ENCODE results near the gene SHC4. TPM values are rescaled to one million over a fixed set of nuclear protein-coding genes. Genes with fewer than 3 reads are reported as not detected.

The SHC4 gene
- total RNA-seq, 1 donor from 2014 or later, result 2.1 TPM

DNA sequence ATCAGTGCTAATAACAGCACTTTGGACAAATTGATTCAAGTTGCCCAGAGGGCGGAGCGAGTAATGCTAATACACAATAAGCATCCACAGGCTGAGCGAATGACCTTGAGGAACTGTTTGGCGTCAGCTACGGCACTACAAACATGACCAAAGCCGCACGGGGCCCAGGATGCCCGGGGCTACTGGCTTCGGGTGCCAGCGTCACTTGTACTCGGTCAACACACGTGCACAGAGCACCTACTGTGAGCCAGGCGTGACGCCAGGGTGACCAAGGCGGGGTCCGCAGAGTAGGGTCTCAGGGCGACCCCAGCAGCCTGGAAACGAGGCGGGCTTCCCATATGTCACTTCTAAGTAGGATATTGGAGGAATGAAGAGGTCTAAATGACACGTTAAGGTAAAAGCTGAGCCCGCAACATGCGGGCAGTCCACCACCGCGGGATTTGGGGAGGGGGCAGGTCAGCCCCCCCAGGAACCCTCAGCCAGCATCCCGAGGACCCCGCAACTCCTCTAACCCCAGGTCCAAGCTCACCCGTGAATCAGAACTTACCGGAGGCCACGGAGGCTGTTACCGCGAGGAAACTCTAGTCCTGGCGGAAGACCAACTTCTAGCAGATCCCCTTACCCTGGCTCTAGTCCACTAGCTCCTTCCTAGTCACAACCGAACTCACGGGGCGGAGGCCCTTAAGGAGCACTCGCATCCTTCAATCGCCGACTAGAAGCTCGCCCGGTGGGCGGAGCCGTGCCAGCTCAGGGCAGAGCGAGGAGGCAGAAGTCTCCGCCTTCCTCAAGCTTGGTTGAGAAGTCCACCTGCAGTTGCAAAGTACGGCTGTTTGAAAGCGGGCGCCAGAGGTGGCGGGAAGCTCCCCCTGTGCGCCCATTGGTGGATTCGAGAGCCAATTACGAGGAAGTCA, 153.1 kb downstream of the SHC4 start, which contains the start of gene CEP152:
TSS of gene CEP152 (minus strand) at position 656 of the 911 bp plus-strand sequence. CDS start 5,420 bp downstream, outside the sequence.
- no peaks in the 10 kb centered on the region for H3K27me3 ChIP-seq (ENCODE audit: control insufficient read depth in 3 of 3, insufficient read depth in 3 of 3, low read length in 3 of 3)
- H3K4me1 ChIP-seq (ENCODE audit: control insufficient read depth in 3 of 3, insufficient read depth in 3 of 3, low read length in 3 of 3), result peaks cover 14 to 16% (median 14%) of the 10 kb centered on the region in 3 donors
- no peaks in the 10 kb centered on the region for H3K36me3 ChIP-seq (ENCODE audit: control insufficient read depth in 3 of 3, insufficient read depth in 3 of 3, low read length in 3 of 3)
- no peaks in the 10 kb centered on the region for H3K9me3 ChIP-seq (ENCODE audit: control insufficient read depth in 3 of 3, low read length in 3 of 3)
- peak within 1 kb of the TSS; percentile 70 to 91 (median 88) for H3K4me3 ChIP-seq (ENCODE audit: low read length in 3 of 3)
- peak within 1 kb of the TSS; percentile 69 to 77 (median 75) for H3K9ac ChIP-seq (ENCODE audit: low read depth in 1 of 3, low read length in 3 of 3)
- H3K27ac ChIP-seq (ENCODE audit: low read depth, low read length), result no peak within 1 kb of the TSS

DNA sequence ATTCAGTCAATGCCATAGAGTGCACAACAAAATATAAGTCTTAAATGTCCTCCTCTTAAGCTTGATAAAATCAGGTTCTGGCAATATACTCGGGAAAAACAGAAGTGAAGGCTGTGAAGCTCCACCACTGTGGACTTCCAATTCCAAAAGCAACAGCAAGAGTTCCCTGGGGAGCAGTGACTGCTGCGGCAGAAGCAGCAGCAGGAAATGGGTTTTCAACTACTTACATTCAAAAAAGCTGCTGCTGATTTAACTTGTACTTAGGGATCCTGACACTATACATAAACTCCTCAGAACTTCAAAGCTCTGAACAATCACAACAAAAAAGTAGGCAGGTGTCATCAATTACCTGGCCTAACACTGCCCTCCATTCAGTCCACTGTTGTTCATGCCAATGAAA, 157.6 kb downstream of the SHC4 start:
- Histone ChIP-seq H3K36me3 (ENCODE audit: control insufficient read depth in 3 of 3, insufficient read depth in 3 of 3, low read length in 3 of 3) (no peaks in the 10 kb centered on the region), H3K4me1 (ENCODE audit: control insufficient read depth in 3 of 3, insufficient read depth in 3 of 3, low read length in 3 of 3) (peaks cover 6 to 9% (median 8%) of the 10 kb centered on the region in 3 donors), H3K4me3 (ENCODE audit: low read length in 3 of 3) (no peak overlapping the region), H3K9me3 (ENCODE audit: control insufficient read depth in 3 of 3, low read length in 3 of 3) (no peaks in the 10 kb centered on the region), H3K27me3 (ENCODE audit: control insufficient read depth in 3 of 3, insufficient read depth in 3 of 3, low read length in 3 of 3) (no peaks in the 10 kb centered on the region), H3K9ac (ENCODE audit: low read depth in 1 of 3, low read length in 3 of 3) (no peak overlapping the region), H3K27ac (ENCODE audit: low read depth, low read length) (no peak overlapping the region)

DNA sequence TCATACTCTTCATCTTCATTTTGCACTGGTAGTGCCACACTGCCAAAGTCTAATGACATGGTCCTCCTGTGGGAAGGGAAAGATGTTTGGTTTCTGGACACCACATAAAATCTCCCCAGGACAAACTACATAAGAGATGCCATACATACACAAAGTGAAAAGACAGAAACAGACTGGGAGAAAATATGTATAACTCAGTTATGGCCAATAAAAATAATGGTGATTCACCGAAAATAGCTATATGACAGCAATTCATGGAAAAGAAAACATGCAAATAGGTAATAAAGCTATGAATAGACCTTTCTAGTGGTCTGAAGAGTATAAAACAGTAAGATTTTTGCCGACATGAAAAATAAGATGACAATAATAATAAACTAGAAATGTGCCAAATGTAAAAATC, 158.1 kb downstream of the SHC4 start:
- H3K4me3 ChIP-seq (ENCODE audit: low read length in 3 of 3), result no peak overlapping the region
- no peak overlapping the region for H3K9ac ChIP-seq (ENCODE audit: low read depth in 1 of 3, low read length in 3 of 3)
- H3K9me3 ChIP-seq (ENCODE audit: control insufficient read depth in 3 of 3, low read length in 3 of 3), result no peaks in the 10 kb centered on the region
- no peaks in the 10 kb centered on the region for H3K36me3 ChIP-seq (ENCODE audit: control insufficient read depth in 3 of 3, insufficient read depth in 3 of 3, low read length in 3 of 3)
- peaks cover 2 to 5% (median 4%) of the 10 kb centered on the region in 3 donors for H3K4me1 ChIP-seq (ENCODE audit: control insufficient read depth in 3 of 3, insufficient read depth in 3 of 3, low read length in 3 of 3)
- H3K27me3 ChIP-seq (ENCODE audit: control insufficient read depth in 3 of 3, insufficient read depth in 3 of 3, low read length in 3 of 3), result no peaks in the 10 kb centered on the region
- H3K27ac ChIP-seq (ENCODE audit: low read depth, low read length), result no peak overlapping the region

DNA sequence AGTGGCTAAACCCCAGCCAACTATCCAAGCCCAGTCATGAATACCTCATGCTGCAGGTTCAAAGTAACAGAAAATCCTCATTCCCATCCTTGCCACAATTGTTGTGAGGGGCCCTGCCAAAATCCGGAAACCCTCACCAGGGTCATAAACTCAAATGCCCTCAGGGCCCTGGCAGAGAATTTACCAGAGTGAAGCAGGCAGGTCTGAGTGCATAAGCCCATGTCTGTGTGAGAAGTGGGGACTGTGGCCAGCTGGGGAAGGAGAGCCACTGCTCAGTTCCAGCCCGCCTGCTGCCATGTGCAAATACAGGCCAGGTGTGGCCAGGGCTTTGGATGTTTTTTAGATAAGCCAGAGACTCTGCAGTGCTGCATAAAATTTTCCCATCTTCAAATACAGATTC, 159.8 kb downstream of the SHC4 start:
- no peak overlapping the region for H3K27ac ChIP-seq (ENCODE audit: low read depth, low read length)
- H3K36me3 ChIP-seq (ENCODE audit: control insufficient read depth in 3 of 3, insufficient read depth in 3 of 3, low read length in 3 of 3), result no peaks in the 10 kb centered on the region
- H3K27me3 ChIP-seq (ENCODE audit: control insufficient read depth in 3 of 3, insufficient read depth in 3 of 3, low read length in 3 of 3), result no peaks in the 10 kb centered on the region
- no peaks in the 10 kb centered on the region for H3K4me1 ChIP-seq (ENCODE audit: control insufficient read depth in 3 of 3, insufficient read depth in 3 of 3, low read length in 3 of 3)
- H3K9ac ChIP-seq (ENCODE audit: low read depth in 1 of 3, low read length in 3 of 3), result no peak overlapping the region
- no peak overlapping the region for H3K4me3 ChIP-seq (ENCODE audit: low read length in 3 of 3)
- no peaks in the 10 kb centered on the region for H3K9me3 ChIP-seq (ENCODE audit: control insufficient read depth in 3 of 3, low read length in 3 of 3)

DNA sequence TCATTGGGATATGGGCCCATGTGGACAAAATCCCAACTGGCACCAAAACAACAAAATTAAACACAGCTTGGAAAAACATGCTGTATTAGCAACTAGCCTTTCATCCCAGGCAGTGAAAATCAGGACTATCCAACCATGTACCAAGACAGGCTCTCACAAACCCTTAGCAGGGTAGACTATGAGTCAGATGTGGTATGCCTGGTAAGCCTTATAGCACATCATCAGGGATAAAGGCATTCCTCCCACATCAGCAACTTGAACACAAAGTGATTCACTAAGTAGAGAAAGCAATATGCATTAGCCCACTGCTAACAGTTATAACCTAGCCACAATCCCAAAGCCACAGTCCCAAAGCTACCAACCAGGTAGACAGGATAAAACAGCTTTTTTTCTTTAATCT, 160.9 kb downstream of the SHC4 start:
- Histone ChIP-seq H3K27ac (ENCODE audit: low read depth, low read length) (no peak overlapping the region), H3K36me3 (ENCODE audit: control insufficient read depth in 3 of 3, insufficient read depth in 3 of 3, low read length in 3 of 3) (no peaks in the 10 kb centered on the region), H3K9ac (ENCODE audit: low read depth in 1 of 3, low read length in 3 of 3) (no peak overlapping the region), H3K9me3 (ENCODE audit: control insufficient read depth in 3 of 3, low read length in 3 of 3) (no peaks in the 10 kb centered on the region), H3K27me3 (ENCODE audit: control insufficient read depth in 3 of 3, insufficient read depth in 3 of 3, low read length in 3 of 3) (no peaks in the 10 kb centered on the region), H3K4me1 (ENCODE audit: control insufficient read depth in 3 of 3, insufficient read depth in 3 of 3, low read length in 3 of 3) (no peaks in the 10 kb centered on the region), H3K4me3 (ENCODE audit: low read length in 3 of 3) (no peak overlapping the region)

DNA sequence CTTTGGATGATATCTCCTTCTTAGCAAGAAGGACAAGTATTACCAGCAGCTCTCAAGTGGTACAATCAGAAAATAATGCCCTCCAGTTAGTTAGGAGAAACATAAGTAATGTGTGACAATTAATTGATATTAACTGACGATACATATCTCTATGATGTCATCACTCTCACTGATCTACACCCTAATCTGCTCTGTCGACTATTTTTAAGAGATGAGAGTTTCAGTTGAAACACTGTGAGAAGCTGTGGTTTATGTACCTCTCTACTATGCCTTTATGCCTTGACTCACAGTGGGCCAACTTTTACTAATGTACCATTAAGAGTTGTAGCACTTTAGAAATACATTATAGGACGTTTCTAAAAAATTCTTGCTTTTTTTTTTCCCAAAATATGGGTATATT, 161.5 kb downstream of the SHC4 start:
- no peaks in the 10 kb centered on the region for H3K4me1 ChIP-seq (ENCODE audit: control insufficient read depth in 3 of 3, insufficient read depth in 3 of 3, low read length in 3 of 3)
- no peak overlapping the region for H3K9ac ChIP-seq (ENCODE audit: low read depth in 1 of 3, low read length in 3 of 3)
- no peak overlapping the region for H3K4me3 ChIP-seq (ENCODE audit: low read length in 3 of 3)
- H3K27ac ChIP-seq (ENCODE audit: low read depth, low read length), result no peak overlapping the region
- H3K27me3 ChIP-seq (ENCODE audit: control insufficient read depth in 3 of 3, insufficient read depth in 3 of 3, low read length in 3 of 3), result no peaks in the 10 kb centered on the region
- H3K36me3 ChIP-seq (ENCODE audit: control insufficient read depth in 3 of 3, insufficient read depth in 3 of 3, low read length in 3 of 3), result no peaks in the 10 kb centered on the region
- H3K9me3 ChIP-seq (ENCODE audit: control insufficient read depth in 3 of 3, low read length in 3 of 3), result no peaks in the 10 kb centered on the region

DNA sequence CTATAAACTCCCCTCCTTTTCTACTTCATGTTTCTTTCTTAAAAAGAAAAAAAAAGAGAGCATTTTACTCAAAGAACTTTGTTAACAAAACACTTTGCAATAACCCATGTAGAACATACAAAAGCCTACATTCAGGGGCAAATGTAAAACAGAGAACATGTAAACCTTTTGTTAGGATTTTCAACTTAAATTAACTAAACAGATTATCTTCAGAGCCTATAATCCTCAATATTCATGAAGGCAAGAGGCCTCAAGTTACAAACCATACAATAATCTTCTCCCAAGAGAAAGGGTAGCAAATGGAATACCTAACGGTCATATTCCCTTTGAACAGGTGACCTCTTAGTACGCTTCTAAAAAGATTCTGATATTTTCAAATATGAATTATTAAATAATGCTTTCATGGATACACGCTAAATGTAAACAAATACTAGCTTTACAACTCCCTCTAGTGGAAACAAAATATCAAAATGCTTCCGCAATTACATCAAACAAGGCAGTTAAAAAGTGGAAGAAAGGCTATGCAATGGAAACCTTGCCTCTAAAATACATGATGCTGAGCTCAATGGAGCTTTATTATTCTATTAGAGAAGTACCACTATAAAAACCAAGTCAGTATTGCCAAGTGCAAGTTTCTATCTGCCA, 162.8 kb downstream of the SHC4 start:
- Histone ChIP-seq H3K27ac (ENCODE audit: low read depth, low read length) (no peak overlapping the region), H3K9ac (ENCODE audit: low read depth in 1 of 3, low read length in 3 of 3) (no peak overlapping the region), H3K4me3 (ENCODE audit: low read length in 3 of 3) (no peak overlapping the region)

DNA sequence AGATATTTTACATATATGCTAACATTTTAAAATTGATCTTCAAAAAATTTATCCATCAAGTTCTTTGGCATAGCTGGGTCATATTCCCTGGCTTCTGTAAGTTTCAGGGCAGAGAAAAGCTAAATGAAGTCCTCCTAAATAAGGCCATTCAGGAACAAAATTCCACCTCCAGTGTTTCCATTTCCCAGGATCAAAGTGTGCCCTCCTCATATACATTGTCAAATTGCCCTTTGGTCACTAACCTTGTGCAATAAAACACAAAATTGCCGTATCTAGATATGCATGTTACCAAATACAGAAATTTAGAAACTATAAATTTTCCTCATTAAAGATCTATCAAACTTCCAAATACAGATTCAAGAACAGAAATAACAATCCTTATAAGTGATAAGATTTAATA, 163.5 kb downstream of the SHC4 start:
- Histone ChIP-seq H3K27ac (ENCODE audit: low read depth, low read length) (no peak overlapping the region), H3K9ac (ENCODE audit: low read depth in 1 of 3, low read length in 3 of 3) (no peak overlapping the region), H3K9me3 (ENCODE audit: control insufficient read depth in 3 of 3, low read length in 3 of 3) (no peaks in the 10 kb centered on the region), H3K4me3 (ENCODE audit: low read length in 3 of 3) (no peak overlapping the region), H3K4me1 (ENCODE audit: control insufficient read depth in 3 of 3, insufficient read depth in 3 of 3, low read length in 3 of 3) (no peaks in the 10 kb centered on the region), H3K27me3 (ENCODE audit: control insufficient read depth in 3 of 3, insufficient read depth in 3 of 3, low read length in 3 of 3) (no peaks in the 10 kb centered on the region), H3K36me3 (ENCODE audit: control insufficient read depth in 3 of 3, insufficient read depth in 3 of 3, low read length in 3 of 3) (no peaks in the 10 kb centered on the region)

More for the DNA sequence above, 162.8 kb downstream of the SHC4 start:
- Histone ChIP-seq H3K36me3 (ENCODE audit: control insufficient read depth in 3 of 3, insufficient read depth in 3 of 3, low read length in 3 of 3) (no peaks in the 10 kb centered on the region), H3K4me1 (ENCODE audit: control insufficient read depth in 3 of 3, insufficient read depth in 3 of 3, low read length in 3 of 3) (no peaks in the 10 kb centered on the region), H3K27me3 (ENCODE audit: control insufficient read depth in 3 of 3, insufficient read depth in 3 of 3, low read length in 3 of 3) (no peaks in the 10 kb centered on the region), H3K9me3 (ENCODE audit: control insufficient read depth in 3 of 3, low read length in 3 of 3) (no peaks in the 10 kb centered on the region)

DNA sequence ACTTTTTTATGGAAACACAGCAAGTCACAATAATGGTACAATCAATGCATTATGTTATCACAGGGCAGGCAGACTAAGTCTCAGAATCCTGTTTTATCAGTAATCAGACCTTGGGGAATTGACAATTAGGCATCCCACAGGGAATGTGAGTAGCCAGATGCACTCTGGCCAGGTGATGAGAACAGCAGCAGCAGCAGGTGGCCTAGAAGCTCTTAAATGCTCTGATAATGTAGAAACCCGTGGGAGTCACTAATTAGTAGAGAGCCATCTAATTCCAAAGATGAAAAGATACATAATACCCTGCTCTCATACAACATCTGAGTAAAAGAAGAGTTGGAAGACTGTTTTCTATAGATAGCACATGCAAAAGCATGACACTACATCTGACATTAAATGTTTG, 165.4 kb downstream of the SHC4 start:
- no peaks in the 10 kb centered on the region for H3K36me3 ChIP-seq (ENCODE audit: control insufficient read depth in 3 of 3, insufficient read depth in 3 of 3, low read length in 3 of 3)
- no peak overlapping the region for H3K27ac ChIP-seq (ENCODE audit: low read depth, low read length)
- no peaks in the 10 kb centered on the region for H3K9me3 ChIP-seq (ENCODE audit: control insufficient read depth in 3 of 3, low read length in 3 of 3)
- no peaks in the 10 kb centered on the region for H3K27me3 ChIP-seq (ENCODE audit: control insufficient read depth in 3 of 3, insufficient read depth in 3 of 3, low read length in 3 of 3)
- no peak overlapping the region for H3K9ac ChIP-seq (ENCODE audit: low read depth in 1 of 3, low read length in 3 of 3)
- no peaks in the 10 kb centered on the region for H3K4me1 ChIP-seq (ENCODE audit: control insufficient read depth in 3 of 3, insufficient read depth in 3 of 3, low read length in 3 of 3)
- no peak overlapping the region for H3K4me3 ChIP-seq (ENCODE audit: low read length in 3 of 3)

DNA sequence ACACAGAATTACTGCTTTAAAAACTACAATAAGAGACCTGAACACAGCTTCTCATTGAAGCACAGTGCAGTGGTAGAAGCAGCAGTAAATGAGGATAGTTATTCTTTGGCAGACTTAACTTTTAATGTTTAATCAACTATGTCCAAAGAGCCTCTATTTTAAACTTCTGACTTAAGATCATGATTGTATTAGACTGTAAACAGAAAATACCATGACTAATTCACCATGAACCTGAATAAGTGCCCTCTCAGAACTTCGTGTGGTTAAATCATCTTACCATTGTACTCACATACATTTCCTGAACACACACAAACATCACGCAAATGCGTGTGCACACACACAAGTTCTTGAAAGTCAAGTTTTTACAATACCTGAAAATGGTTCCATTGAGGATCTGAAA, 166.8 kb downstream of the SHC4 start:
- no peak overlapping the region for H3K27ac ChIP-seq (ENCODE audit: low read depth, low read length)
- H3K4me1 ChIP-seq (ENCODE audit: control insufficient read depth in 3 of 3, insufficient read depth in 3 of 3, low read length in 3 of 3), result no peaks in the 10 kb centered on the region
- peak overlapping the region in 1 of 3 donors; percentile 40 for H3K9ac ChIP-seq (ENCODE audit: low read depth in 1 of 3, low read length in 3 of 3)
- no peak overlapping the region for H3K4me3 ChIP-seq (ENCODE audit: low read length in 3 of 3)
- no peaks in the 10 kb centered on the region for H3K27me3 ChIP-seq (ENCODE audit: control insufficient read depth in 3 of 3, insufficient read depth in 3 of 3, low read length in 3 of 3)
- H3K36me3 ChIP-seq (ENCODE audit: control insufficient read depth in 3 of 3, insufficient read depth in 3 of 3, low read length in 3 of 3), result no peaks in the 10 kb centered on the region
- H3K9me3 ChIP-seq (ENCODE audit: control insufficient read depth in 3 of 3, low read length in 3 of 3), result no peaks in the 10 kb centered on the region

Measured in skeletal muscle tissue (tissue), 4 donors.